Measurements from ENCODE around the gene SMARCC1. TPM values are rescaled to one million over a fixed set of nuclear protein-coding genes. Genes with fewer than 3 reads are reported as not detected.

SMARCC1 gene
- total and polyA plus RNA-seq, 2 experiments from 2014 or later, result 35.5 to 38.2 TPM

DNA sequence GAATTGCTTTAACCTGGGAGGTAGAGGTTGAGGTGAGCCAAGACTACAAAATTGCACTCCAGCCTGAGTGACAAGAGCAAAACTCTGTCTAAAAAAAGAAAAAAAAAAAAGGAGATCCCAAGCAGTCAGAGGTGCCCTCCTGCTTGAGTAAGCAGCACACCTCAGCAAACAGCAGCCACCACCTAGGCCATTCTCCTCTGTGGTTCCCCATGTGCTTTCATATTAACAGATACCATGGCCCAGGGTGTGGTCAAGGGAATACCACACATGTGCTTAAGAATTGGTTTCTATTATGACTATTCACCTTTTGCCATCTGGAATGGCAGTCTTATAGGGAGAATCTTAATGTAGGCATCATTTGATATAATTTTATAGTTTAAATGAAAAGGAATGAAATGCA lies 178.4 kb downstream of the SMARCC1 start:
- Histone ChIP-seq H3K27me3 (no peaks in the 10 kb centered on the region), H3K9me3 (ENCODE audit: low read depth) (no peaks in the 10 kb centered on the region), H4K20me1 (ENCODE audit: insufficient read depth, poor library complexity, severe bottlenecking) (no peaks in the 10 kb centered on the region), H3K36me3 (replicated peaks; ENCODE audit: insufficient read depth, low read depth) (no peaks in the 10 kb centered on the region), H2AFZ (no peak overlapping the region), H3K27ac (no peak overlapping the region), H3K4me2 (no peak overlapping the region), H3K9me2 (replicated peaks; ENCODE audit: insufficient read depth) (no peaks in the 10 kb centered on the region), H3K4me1 (ENCODE audit: insufficient read depth) (no peaks in the 10 kb centered on the region), H3K79me2 (peaks cover 14% of the 10 kb centered on the region), H3K4me3 (no peak overlapping the region)
- TF ChIP-seq CTCF (IDR thresholded peaks at IDR 0.05; ENCODE audit: poor library complexity) (no peak), EZH2phosphoT487 (IDR thresholded peaks at IDR 0.05; ENCODE audit: low read depth, severe bottlenecking, unreplicated experiment) (no peak), EZH2 (IDR thresholded peaks at IDR 0.05; ENCODE audit: borderline replicate concordance) (no peak)
- no peak for DNase-seq (ENCODE audit: low spot score)

DNA sequence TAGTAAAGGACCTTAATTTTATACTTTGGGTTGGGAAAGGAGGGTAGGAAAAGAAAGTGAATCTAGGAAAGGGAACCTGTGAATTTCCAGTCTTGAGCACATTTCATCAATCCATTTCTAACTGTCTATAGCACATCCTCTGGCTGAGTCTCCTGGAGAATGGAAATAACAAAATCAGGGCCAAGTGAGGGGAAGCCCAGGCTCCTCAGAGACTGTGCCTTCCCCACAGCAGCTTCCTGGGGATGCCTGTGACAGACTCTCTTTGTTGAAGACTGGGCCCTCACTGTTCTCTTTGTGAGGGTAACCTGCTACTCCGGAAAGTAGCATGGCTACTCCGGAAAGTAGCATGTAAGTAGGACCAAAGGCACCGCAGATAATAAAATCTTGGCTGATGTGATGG lies 180.4 kb downstream of the SMARCC1 start:
- H4K20me1 ChIP-seq (ENCODE audit: insufficient read depth, poor library complexity, severe bottlenecking), result no peaks in the 10 kb centered on the region
- H3K4me2 ChIP-seq, result no peak overlapping the region
- no peak for DNase-seq (ENCODE audit: low spot score)
- H3K36me3 ChIP-seq (replicated peaks; ENCODE audit: insufficient read depth, low read depth), result no peaks in the 10 kb centered on the region
- H2AFZ ChIP-seq, result no peak overlapping the region
- H3K4me1 ChIP-seq (ENCODE audit: insufficient read depth), result no peaks in the 10 kb centered on the region
- TF ChIP-seq CTCF (IDR thresholded peaks at IDR 0.05; ENCODE audit: poor library complexity) (no peak), EZH2 (IDR thresholded peaks at IDR 0.05; ENCODE audit: borderline replicate concordance) (no peak), EZH2phosphoT487 (IDR thresholded peaks at IDR 0.05; ENCODE audit: low read depth, severe bottlenecking, unreplicated experiment) (no peak)
- no peaks in the 10 kb centered on the region for H3K9me3 ChIP-seq (ENCODE audit: low read depth)
- no peaks in the 10 kb centered on the region for H3K27me3 ChIP-seq
- no peaks in the 10 kb centered on the region for H3K9me2 ChIP-seq (replicated peaks; ENCODE audit: insufficient read depth)
- WGBS (ENCODE audit: low lambda C conversion rate, missing lambda C conversion rate), result 100% methylated on average over 3 of the region's 3 CpGs
- no peak overlapping the region for H3K4me3 ChIP-seq
- peaks cover 13% of the 10 kb centered on the region for H3K79me2 ChIP-seq
- H3K27ac ChIP-seq, result no peak overlapping the region

- WGBS (ENCODE audit: low lambda C conversion rate, missing lambda C conversion rate), result 77% methylated on average over 3 of the region's 3 CpGs
- H4K20me1 ChIP-seq (ENCODE audit: insufficient read depth, poor library complexity, severe bottlenecking), result no peaks in the 10 kb centered on the region
- H3K4me3 ChIP-seq, result no peak overlapping the region
- H3K79me2 ChIP-seq, result no peaks in the 10 kb centered on the region
- no peak overlapping the region for H2AFZ ChIP-seq
- TF ChIP-seq EZH2 (IDR thresholded peaks at IDR 0.05; ENCODE audit: borderline replicate concordance) (no peak), EZH2phosphoT487 (IDR thresholded peaks at IDR 0.05; ENCODE audit: low read depth, severe bottlenecking, unreplicated experiment) (no peak), CTCF (IDR thresholded peaks at IDR 0.05; ENCODE audit: poor library complexity) (no peak)
- H3K4me2 ChIP-seq, result no peak overlapping the region
- H3K9me3 ChIP-seq (ENCODE audit: low read depth), result no peaks in the 10 kb centered on the region
- no peaks in the 10 kb centered on the region for H3K36me3 ChIP-seq (replicated peaks; ENCODE audit: insufficient read depth, low read depth)
- no peaks in the 10 kb centered on the region for H3K4me1 ChIP-seq (ENCODE audit: insufficient read depth)
- no peak overlapping the region for H3K27ac ChIP-seq
- DNase-seq (ENCODE audit: low spot score), result no peak
- no peaks in the 10 kb centered on the region for H3K9me2 ChIP-seq (replicated peaks; ENCODE audit: insufficient read depth)
- H3K27me3 ChIP-seq, result no peaks in the 10 kb centered on the region
Measured at GRCh38 chr3:47594792-47595191, 186.9 kb downstream of the SMARCC1 start.
